Measurements from ENCODE around the gene ONECUT1. TPM values are rescaled to one million over a fixed set of nuclear protein-coding genes. Genes with fewer than 3 reads are reported as not detected.

The ONECUT1 gene
- total and polyA plus RNA-seq, 8 donors: not detected

DNA sequence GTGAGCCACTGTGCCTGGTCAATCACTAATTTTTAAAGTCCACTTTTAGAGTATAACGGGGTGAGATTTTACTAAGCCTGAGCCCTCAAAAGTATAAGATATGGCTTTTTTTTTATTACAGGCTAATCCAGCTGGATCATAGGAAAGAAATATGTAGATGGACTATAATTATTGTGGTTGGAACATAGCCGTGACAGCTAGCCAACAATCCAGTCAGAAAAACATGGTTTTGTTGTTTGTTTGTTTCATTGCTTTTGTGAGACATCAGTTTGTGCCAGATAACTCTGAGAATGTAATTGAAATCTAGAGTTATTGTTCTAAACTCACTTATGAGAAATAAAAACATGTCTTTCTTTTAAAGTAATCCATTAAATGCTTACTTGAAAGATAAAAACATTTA, 73.6 kb downstream of the ONECUT1 start:
- Histone ChIP-seq H3K27me3 (no peaks in the 10 kb centered on the region), H3K27ac (no peak overlapping the region), H3K36me3 (no peaks in the 10 kb centered on the region), H3K9me3 (no peaks in the 10 kb centered on the region), H3K4me1 (no peaks in the 10 kb centered on the region), H3K4me3 (no peak overlapping the region)
- DNase-seq (peak in 2 of 4 donors; percentile 31 to 36), ATAC-seq (no peak)
- intact Hi-C loops (cut with DNase I): no loop called here
- TF ChIP-seq CTCF (IDR thresholded peaks at IDR 0.05): no peak

DNA sequence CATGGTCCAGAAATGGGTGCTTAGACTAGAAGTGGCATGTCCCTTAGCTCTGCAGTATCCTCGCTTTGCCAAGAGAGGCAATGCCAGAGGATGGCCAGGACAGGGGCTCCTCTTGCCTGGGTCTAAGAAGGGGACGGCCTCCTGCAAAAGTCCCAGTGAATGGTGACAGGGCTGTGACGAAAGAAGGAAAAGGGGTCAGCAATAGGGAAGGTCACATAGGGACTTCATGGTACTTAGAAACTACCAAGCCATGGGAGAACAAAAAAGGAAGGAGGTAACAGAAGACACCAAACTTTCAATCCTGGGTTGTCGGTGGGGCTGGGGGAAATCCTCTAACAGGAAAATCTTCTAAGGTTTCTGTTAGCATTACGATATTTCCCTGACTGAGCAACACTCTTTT, 74.7 kb downstream of the ONECUT1 start:
- Histone ChIP-seq H3K4me3 (no peak overlapping the region), H3K36me3 (no peaks in the 10 kb centered on the region), H3K4me1 (no peaks in the 10 kb centered on the region), H3K27me3 (no peaks in the 10 kb centered on the region), H3K9me3 (no peaks in the 10 kb centered on the region), H3K27ac (no peak overlapping the region)
- TF ChIP-seq CTCF (IDR thresholded peaks at IDR 0.05): no peak
- intact Hi-C loops (cut with DNase I): no loop called here
- ATAC-seq (no peak), DNase-seq (no peak)

DNA sequence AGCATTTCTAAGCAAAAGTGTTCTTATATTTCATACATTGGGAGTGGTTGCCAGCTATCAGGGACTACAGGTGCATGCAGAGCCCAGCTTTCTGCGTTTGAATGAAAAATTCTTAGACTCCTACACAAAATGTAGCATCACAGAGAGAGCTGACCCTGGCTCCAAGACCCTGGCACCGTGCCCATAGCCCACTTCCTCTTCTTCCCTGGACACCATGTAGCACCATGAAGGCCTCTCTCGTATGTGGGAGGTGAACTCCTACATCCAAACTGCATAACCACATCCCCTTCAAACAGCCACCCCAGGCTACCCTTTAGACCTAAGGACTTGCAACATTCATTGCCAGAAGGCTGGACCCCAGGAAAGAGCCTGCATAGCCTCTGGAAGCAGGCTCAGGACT, 75.2 kb downstream of the ONECUT1 start:
- no peaks in the 10 kb centered on the region for H3K27me3 ChIP-seq
- DNase-seq (no peak), ATAC-seq (no peak)
- TF ChIP-seq CTCF (IDR thresholded peaks at IDR 0.05): no peak
- H3K36me3 ChIP-seq: no peaks in the 10 kb centered on the region
- H3K27ac ChIP-seq: no peak overlapping the region
- intact Hi-C loops (cut with DNase I): no loop called here
- no peak overlapping the region for H3K4me3 ChIP-seq
- no peaks in the 10 kb centered on the region for H3K9me3 ChIP-seq
- no peaks in the 10 kb centered on the region for H3K4me1 ChIP-seq

DNA sequence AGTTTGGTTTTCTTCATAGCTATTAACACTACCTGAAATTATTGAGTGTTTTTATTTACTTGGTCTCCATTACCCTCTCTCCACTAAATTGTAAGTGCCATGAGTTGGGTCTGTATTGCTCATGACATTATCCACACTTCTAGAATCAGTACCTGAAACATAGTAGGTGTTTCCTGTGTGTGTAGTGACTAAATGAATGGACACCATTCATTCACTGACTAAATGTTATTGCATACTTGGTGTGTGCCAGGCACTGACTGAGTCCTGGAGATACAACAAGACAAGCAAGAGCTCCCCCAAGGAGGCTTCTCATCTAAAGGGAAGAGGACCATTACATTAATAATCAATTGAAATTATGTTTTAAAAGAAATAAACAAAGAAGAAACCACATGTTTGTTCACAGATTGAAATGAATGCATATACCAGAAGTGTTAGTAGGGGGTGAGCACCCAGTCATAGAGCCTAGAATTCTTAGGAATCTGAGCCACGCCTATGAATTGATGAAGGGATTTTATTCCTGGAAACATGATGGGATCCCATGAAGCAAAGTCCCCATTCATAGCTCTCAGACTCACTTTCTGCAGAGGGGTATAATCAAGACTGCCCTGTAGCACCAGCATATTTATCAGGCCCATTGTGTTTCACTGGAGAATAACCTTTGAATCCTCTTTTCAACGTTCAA, 79.3 kb downstream of the ONECUT1 start:
- Histone ChIP-seq H3K4me1 (no peaks in the 10 kb centered on the region), H3K4me3 (no peak overlapping the region), H3K27me3 (no peaks in the 10 kb centered on the region), H3K36me3 (no peaks in the 10 kb centered on the region), H3K27ac (no peak overlapping the region), H3K9me3 (no peaks in the 10 kb centered on the region)
- ATAC-seq (no peak), DNase-seq (no peak)
- intact Hi-C loops (cut with DNase I): no loop called here
- no peak for TF ChIP-seq CTCF (IDR thresholded peaks at IDR 0.05)

DNA sequence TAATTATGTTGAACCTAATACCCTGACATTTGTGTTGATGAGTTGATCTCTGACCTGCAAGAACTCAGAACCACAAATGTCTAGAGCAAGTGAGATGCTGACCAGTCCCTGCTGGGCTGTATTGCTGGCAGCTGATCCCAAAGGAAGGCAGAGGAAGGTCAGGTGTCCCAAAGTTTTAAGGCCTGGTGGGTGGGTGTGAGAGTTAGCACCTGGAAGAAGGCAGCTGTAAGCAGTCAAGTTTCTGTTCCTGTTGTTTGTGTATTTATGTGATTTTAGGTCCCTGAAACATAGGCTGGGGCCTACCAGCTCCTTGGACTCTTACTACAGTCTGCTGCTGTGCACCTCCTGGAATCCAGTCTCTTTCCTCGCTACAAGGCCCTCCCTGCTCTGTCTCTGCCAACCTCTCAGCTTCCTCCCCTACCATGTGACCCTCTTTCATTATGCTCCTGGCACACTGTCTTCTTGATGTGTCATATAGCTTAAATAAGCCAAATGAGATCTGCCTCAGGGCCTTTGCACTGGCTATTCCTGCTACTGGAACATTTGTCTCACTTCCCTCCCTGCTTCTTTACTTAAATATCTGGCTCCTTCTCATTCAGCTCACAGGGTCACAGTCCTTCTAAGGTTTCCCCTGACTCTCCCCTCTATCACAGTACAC, 80.0 kb downstream of the ONECUT1 start:
- no peaks in the 10 kb centered on the region for H3K4me1 ChIP-seq
- intact Hi-C loops (cut with DNase I): no loop called here
- H3K4me3 ChIP-seq: no peak overlapping the region
- no peak for DNase-seq
- H3K9me3 ChIP-seq: no peaks in the 10 kb centered on the region
- H3K27ac ChIP-seq: no peak overlapping the region
- TF ChIP-seq CTCF (IDR thresholded peaks at IDR 0.05): no peak
- no peaks in the 10 kb centered on the region for H3K27me3 ChIP-seq
- no peak for ATAC-seq
- H3K36me3 ChIP-seq: no peaks in the 10 kb centered on the region

Data from left lung (tissue), 10 donors.